ENCODE results near the gene CDK19. TPM values are rescaled to one million over a fixed set of nuclear protein-coding genes. Genes with fewer than 3 reads are reported as not detected.

Gene CDK19
- total RNA-seq, 2 donors from 2014 or later: 17.9 to 32.4 TPM

GRCh38 chr6:110573537-110573936, 241.7 kb downstream of the CDK19 start:
- DNase-seq: no peak
- no peak for ATAC-seq
- intact Hi-C loops (cut with DNase I, micrococcal nuclease): no loop called here

GRCh38 chr6:110573136-110573535, 242.1 kb downstream of the CDK19 start:
- DNase-seq (no peak), ATAC-seq (no peak)
- intact Hi-C loops (cut with DNase I, micrococcal nuclease): no loop called here

GRCh38 chr6:110567957-110568696, 247.1 kb downstream of the CDK19 start:
- DNase-seq (no peak), ATAC-seq (no peak)
- intact Hi-C loops (cut with DNase I, micrococcal nuclease): no loop called here

GRCh38 chr6:110566346-110567125, 248.7 kb downstream of the CDK19 start:
- DNase-seq (peak; percentile 67 to 73), ATAC-seq (peak; percentile 83)
- intact Hi-C loops (cut with DNase I, micrococcal nuclease): no loop called here

GRCh38 chr6:110564703-110565421, 250.4 kb downstream of the CDK19 start:
- DNase-seq (no peak), ATAC-seq (peak; percentile 38)
- intact Hi-C loops (cut with DNase I, micrococcal nuclease): no loop called here

- ATAC-seq (no peak), DNase-seq (no peak)
- intact Hi-C loops (cut with DNase I, micrococcal nuclease): no loop called here
These were observed 251.6 kb downstream of the CDK19 start for GRCh38 chr6:110563711-110564110.

- ATAC-seq: no peak
- intact Hi-C loops (cut with DNase I, micrococcal nuclease): no loop called here
- DNase-seq: no peak
These were observed 252.9 kb downstream of the CDK19 start for GRCh38 chr6:110562316-110562915.

- DNase-seq (no peak), ATAC-seq (no peak)
- intact Hi-C loops (cut with DNase I, micrococcal nuclease): no loop called here
These were observed 253.6 kb downstream of the CDK19 start for GRCh38 chr6:110561696-110562095.

- intact Hi-C loops (cut with DNase I, micrococcal nuclease): no loop called here
- no peak for ATAC-seq
- DNase-seq: no peak
These were observed 254.3 kb downstream of the CDK19 start for GRCh38 chr6:110561008-110561396.

GRCh38 chr6:110560239-110561007, 254.8 kb downstream of the CDK19 start:
- ATAC-seq (peak; percentile 74), DNase-seq (no peak)
- intact Hi-C loops (cut with DNase I, micrococcal nuclease): no loop called here

Other genes starting within 250 kb of the CDK19 start
- gene AMD1, start 59.3 kb upstream of the CDK19 start, total RNA-seq: 10 to 100 TPM; 62.0 to 64.1 TPM
- gene GTF3C6, start 143.2 kb upstream of the CDK19 start, total RNA-seq: 10 to 100 TPM; 73.4 to 77.2 TPM
- gene RPF2, start 166.6 kb upstream of the CDK19 start, total RNA-seq: 10 to 100 TPM; 13.1 to 15.4 TPM